ENCODE measurements around the gene RBM20.
A peak's percentile ranks its signal among the peaks of the same experiment; 100 is the strongest.

RBM20 gene

DNA sequence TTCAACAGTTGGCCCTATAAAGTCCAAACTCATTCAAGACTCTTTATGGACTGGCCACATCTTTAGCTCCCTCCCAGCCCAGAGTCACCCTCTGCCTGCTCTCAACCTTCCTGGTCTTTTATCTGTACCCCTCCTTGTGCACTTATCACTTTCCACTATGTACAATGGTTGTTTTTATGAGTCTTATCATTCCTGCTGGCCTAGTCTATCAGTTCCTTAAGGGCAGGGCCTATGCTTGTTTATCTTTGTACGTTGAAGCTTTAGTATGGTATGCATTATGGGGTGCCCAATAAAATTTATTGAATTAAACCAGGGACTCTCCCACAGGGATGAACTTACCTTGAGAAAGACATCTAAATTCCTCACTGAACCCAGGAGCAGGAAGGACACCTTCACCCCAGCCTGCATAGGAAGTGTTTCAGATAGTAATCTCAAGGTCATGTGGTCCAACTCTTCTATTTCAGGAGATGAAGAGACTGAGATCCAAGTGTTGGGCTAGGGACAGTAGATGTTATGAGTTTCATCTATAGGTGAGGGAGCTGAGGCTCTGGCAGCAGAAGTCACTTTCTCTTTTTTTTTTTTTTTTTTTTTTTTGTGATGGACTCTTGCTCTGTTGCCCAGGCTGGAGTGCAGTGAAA, 214.3 kb downstream of the RBM20 start:
- Histone ChIP-seq H3K4me1 (ENCODE audit: control insufficient read depth, insufficient read depth, low read length) (peaks cover 8% of the 10 kb centered on the region), H3K27me3 (ENCODE audit: control insufficient read depth in 1 of 2, insufficient read depth in 2 of 2, low read length in 2 of 2) (no peaks in the 10 kb centered on the region), H3K36me3 (ENCODE audit: control insufficient read depth in 2 of 2, insufficient read depth in 2 of 2, low read length in 2 of 2) (no peaks in the 10 kb centered on the region), H3K9ac (ENCODE audit: low read length in 2 of 2) (no peak overlapping the region), H3K4me3 (ENCODE audit: low read length in 2 of 2) (no peak overlapping the region), H3K27ac (ENCODE audit: low read length) (no peak overlapping the region), H3K9me3 (ENCODE audit: control insufficient read depth in 2 of 2, low read length in 2 of 2) (no peaks in the 10 kb centered on the region)

DNA sequence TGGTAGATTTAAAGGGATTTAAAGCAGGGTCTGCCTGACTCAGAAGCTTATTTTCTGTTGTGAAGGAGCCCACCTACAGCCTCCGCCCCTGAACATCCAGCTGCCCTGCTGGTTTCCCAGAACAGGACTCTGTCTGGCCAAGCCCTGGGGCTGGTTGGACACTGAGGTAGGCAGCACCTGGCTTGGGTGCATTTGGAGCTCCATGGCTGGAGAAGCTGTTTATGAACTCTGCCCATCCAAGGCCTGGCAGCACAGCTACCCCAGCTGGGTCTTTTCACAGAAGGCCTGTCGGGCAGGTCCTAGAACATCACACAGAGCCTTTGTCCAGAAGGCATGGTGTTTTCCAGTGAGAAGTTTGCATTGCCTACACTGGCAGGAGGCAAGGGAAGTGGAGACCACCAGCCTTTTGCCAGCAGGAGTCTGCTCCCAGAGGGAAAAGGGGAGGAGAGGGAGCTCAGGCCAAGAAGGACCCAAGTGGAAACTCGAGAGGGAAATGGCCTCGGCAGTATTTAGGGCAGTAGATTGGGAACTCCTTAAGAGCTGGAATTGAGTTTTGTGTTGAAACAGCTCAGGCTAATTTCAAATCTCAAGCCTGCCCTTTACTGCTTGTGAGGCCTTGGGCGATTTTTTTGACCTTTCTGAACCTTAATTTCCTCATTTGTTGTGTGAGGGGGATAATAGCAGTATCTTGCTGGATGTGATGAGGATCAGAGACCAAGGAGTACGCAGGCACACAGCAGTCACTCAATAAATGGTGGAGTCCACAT, 215.3 kb downstream of the RBM20 start:
- Histone ChIP-seq H3K4me1 (ENCODE audit: control insufficient read depth, insufficient read depth, low read length) (peaks cover 8% of the 10 kb centered on the region), H3K9ac (ENCODE audit: low read length in 2 of 2) (no peak overlapping the region), H3K9me3 (ENCODE audit: control insufficient read depth in 2 of 2, low read length in 2 of 2) (no peaks in the 10 kb centered on the region), H3K27me3 (ENCODE audit: control insufficient read depth in 1 of 2, insufficient read depth in 2 of 2, low read length in 2 of 2) (no peaks in the 10 kb centered on the region), H3K4me3 (ENCODE audit: low read length in 2 of 2) (no peak overlapping the region), H3K36me3 (ENCODE audit: control insufficient read depth in 2 of 2, insufficient read depth in 2 of 2, low read length in 2 of 2) (no peaks in the 10 kb centered on the region), H3K27ac (ENCODE audit: low read length) (no peak overlapping the region)

DNA sequence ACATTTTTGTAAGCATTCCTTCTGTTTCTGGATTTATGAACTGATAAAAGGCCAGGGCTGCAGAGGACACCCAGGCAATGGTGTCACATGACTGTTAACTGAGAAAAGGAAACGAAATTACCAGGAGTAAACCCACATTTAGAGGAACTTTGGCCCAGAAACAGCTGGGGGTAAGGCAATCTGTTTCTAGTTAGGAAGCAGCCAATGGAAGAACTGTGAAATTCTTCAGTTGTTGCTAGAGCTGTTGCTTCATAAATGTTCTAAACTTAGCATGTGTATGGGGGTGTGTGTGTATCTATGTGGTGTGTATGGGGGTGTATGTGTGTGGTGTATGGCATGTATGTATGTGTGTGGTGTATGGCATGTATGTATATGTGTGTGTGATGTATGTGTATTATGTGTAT, 215.8 kb downstream of the RBM20 start:
- Histone ChIP-seq H3K9me3 (ENCODE audit: control insufficient read depth in 2 of 2, low read length in 2 of 2) (no peaks in the 10 kb centered on the region), H3K9ac (ENCODE audit: low read length in 2 of 2) (no peak overlapping the region), H3K27me3 (ENCODE audit: control insufficient read depth in 1 of 2, insufficient read depth in 2 of 2, low read length in 2 of 2) (no peaks in the 10 kb centered on the region), H3K36me3 (ENCODE audit: control insufficient read depth in 2 of 2, insufficient read depth in 2 of 2, low read length in 2 of 2) (no peaks in the 10 kb centered on the region), H3K4me3 (ENCODE audit: low read length in 2 of 2) (no peak overlapping the region), H3K4me1 (ENCODE audit: control insufficient read depth, insufficient read depth, low read length) (peaks cover 9% of the 10 kb centered on the region), H3K27ac (ENCODE audit: low read length) (peak overlapping the region; percentile 31)

DNA sequence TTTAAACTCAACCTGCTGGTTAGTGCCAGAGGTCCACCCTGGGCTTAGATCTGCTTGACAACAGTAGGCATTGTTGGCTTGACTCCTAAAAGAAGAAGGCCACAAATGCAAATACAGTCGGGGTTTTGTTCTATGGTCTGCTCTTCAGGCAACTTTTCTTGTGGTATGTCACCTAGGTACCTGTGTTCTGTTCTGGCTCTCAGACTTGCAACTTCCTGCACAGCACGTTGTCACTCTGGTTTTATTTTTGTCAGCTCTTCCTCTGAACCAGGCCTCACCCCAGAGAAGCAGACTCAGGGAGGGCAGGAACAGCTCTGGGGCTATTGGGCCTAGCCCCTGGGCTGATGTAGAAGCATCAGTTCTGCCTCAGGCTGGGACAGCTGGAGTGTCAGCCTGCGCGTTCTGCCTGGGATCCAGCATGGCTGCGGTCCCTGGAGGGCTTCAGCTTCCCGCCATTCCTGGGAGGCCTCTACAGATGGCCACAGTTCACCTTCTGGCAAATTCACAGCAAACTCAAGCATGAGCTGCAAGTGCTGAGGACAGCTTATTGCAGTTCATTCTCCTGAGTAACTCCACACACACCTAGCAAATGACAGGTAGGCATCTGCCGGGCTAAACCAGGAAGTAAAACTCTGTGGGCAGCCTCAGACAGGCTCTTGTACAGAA, 216.6 kb downstream of the RBM20 start:
- Histone ChIP-seq H3K4me3 (ENCODE audit: low read length in 2 of 2) (no peak overlapping the region), H3K4me1 (ENCODE audit: control insufficient read depth, insufficient read depth, low read length) (peaks cover 12% of the 10 kb centered on the region), H3K27ac (ENCODE audit: low read length) (peak overlapping the region; percentile 31), H3K9me3 (ENCODE audit: control insufficient read depth in 2 of 2, low read length in 2 of 2) (no peaks in the 10 kb centered on the region), H3K27me3 (ENCODE audit: control insufficient read depth in 1 of 2, insufficient read depth in 2 of 2, low read length in 2 of 2) (no peaks in the 10 kb centered on the region), H3K36me3 (ENCODE audit: control insufficient read depth in 2 of 2, insufficient read depth in 2 of 2, low read length in 2 of 2) (no peaks in the 10 kb centered on the region), H3K9ac (ENCODE audit: low read length in 2 of 2) (no peak overlapping the region)

DNA sequence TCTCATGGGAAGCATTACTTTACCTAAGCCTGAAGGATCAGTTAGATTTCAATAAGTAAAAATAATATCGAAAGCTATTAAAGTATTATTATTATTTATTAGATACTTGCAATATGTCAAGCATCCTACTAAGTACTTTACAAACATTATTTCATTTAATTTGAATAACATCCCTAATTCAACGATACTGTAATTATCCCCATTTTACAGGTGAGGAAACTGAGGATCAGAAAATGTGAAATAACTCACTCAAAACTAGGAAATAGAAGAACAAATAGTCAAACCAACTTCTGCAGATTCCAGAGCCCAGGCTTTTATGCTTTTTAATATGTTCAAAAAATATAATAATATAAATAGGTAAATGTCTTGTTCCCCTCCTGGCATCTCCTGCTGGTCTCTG, 217.3 kb downstream of the RBM20 start:
- Histone ChIP-seq H3K27me3 (ENCODE audit: control insufficient read depth in 1 of 2, insufficient read depth in 2 of 2, low read length in 2 of 2) (no peaks in the 10 kb centered on the region), H3K9ac (ENCODE audit: low read length in 2 of 2) (no peak overlapping the region), H3K4me3 (ENCODE audit: low read length in 2 of 2) (no peak overlapping the region), H3K4me1 (ENCODE audit: control insufficient read depth, insufficient read depth, low read length) (peaks cover 14% of the 10 kb centered on the region), H3K27ac (ENCODE audit: low read length) (no peak overlapping the region), H3K9me3 (ENCODE audit: control insufficient read depth in 2 of 2, low read length in 2 of 2) (no peaks in the 10 kb centered on the region), H3K36me3 (ENCODE audit: control insufficient read depth in 2 of 2, insufficient read depth in 2 of 2, low read length in 2 of 2) (no peaks in the 10 kb centered on the region)

DNA sequence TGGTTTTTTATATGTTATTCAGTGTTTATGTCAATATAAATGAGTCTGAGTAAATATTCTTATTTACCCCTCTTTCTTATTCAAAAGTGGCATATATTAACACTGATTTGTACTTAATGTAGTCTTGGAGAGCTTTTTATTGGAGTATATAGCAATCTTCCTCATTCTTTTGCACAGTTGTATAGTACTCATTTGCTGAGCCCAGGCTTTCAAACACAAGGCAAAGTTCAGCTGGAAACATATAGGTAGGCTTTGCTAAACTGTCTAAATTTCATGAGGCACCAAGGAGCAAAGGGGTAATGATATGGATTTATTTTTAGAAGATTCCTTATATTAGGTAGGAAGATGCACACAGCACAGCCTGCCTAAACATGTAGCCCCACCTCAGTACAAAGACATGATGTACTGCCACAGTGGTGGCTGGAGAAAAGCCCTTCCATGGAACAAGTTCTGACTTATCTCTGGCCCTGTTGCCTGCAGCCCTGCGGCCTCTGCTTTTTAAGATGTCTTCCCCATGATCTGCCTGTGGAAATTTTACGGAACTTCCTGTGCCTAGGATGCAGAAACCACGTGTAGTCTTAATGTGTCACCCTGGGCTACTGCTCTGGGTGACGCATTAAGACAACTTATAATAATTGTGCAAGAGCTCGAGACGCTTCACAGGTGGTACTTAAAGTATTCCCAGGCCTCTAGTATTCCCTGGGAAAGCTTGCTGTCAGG, 218.0 kb downstream of the RBM20 start:
- Histone ChIP-seq H3K9me3 (ENCODE audit: control insufficient read depth in 2 of 2, low read length in 2 of 2) (no peaks in the 10 kb centered on the region), H3K36me3 (ENCODE audit: control insufficient read depth in 2 of 2, insufficient read depth in 2 of 2, low read length in 2 of 2) (no peaks in the 10 kb centered on the region), H3K9ac (ENCODE audit: low read length in 2 of 2) (no peak overlapping the region), H3K27ac (ENCODE audit: low read length) (no peak overlapping the region), H3K4me1 (ENCODE audit: control insufficient read depth, insufficient read depth, low read length) (peaks cover 14% of the 10 kb centered on the region), H3K4me3 (ENCODE audit: low read length in 2 of 2) (no peak overlapping the region), H3K27me3 (ENCODE audit: control insufficient read depth in 1 of 2, insufficient read depth in 2 of 2, low read length in 2 of 2) (no peaks in the 10 kb centered on the region)

DNA sequence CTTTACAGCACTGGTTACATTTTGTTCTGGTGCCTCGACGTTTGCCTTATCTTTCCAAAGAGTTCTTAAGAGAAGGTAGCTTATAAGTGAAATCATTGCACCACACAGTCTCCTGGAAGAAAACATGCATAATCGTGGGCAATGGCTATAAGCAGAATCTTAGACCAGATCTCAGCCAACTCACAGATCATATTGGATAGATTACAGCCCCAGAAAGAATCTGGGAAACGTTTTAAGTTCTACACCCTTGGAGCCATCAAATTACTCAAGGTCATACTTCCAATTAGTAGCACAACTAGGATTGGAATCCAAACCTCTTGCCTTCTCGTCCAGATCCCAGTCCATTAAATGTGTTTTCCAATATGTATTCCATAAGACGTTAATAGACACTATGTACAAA, 218.8 kb downstream of the RBM20 start:
- H3K9ac ChIP-seq (ENCODE audit: low read length in 2 of 2): no peak overlapping the region
- peaks cover 14% of the 10 kb centered on the region for H3K4me1 ChIP-seq (ENCODE audit: control insufficient read depth, insufficient read depth, low read length)
- no peaks in the 10 kb centered on the region for H3K9me3 ChIP-seq (ENCODE audit: control insufficient read depth in 2 of 2, low read length in 2 of 2)
- no peaks in the 10 kb centered on the region for H3K27me3 ChIP-seq (ENCODE audit: control insufficient read depth in 1 of 2, insufficient read depth in 2 of 2, low read length in 2 of 2)
- H3K36me3 ChIP-seq (ENCODE audit: control insufficient read depth in 2 of 2, insufficient read depth in 2 of 2, low read length in 2 of 2): no peaks in the 10 kb centered on the region
- no peak overlapping the region for H3K4me3 ChIP-seq (ENCODE audit: low read length in 2 of 2)
- H3K27ac ChIP-seq (ENCODE audit: low read length): no peak overlapping the region

DNA sequence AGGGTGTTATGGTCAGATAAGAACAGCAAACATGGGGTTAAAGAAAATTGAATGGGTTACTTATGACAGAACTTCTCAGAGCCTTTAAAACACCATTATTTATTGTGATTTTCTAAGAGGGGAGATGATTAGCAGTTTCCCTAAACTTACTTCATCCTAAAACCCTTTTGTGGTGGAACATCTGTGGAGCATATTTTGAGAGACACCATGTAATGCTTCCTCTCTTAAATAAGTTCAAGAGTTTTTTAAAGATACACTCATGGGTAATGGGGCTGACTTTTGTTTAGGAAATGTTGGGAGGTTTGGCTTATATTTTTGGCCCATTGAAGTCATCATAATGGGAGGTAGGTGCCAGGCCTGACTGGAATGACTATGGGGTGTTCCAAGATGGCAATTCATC, 219.2 kb downstream of the RBM20 start:
- Histone ChIP-seq H3K9me3 (ENCODE audit: control insufficient read depth in 2 of 2, low read length in 2 of 2) (no peaks in the 10 kb centered on the region), H3K27ac (ENCODE audit: low read length) (no peak overlapping the region), H3K36me3 (ENCODE audit: control insufficient read depth in 2 of 2, insufficient read depth in 2 of 2, low read length in 2 of 2) (no peaks in the 10 kb centered on the region), H3K4me3 (ENCODE audit: low read length in 2 of 2) (no peak overlapping the region), H3K4me1 (ENCODE audit: control insufficient read depth, insufficient read depth, low read length) (peaks cover 14% of the 10 kb centered on the region), H3K9ac (ENCODE audit: low read length in 2 of 2) (no peak overlapping the region), H3K27me3 (ENCODE audit: control insufficient read depth in 1 of 2, insufficient read depth in 2 of 2, low read length in 2 of 2) (no peaks in the 10 kb centered on the region)

DNA sequence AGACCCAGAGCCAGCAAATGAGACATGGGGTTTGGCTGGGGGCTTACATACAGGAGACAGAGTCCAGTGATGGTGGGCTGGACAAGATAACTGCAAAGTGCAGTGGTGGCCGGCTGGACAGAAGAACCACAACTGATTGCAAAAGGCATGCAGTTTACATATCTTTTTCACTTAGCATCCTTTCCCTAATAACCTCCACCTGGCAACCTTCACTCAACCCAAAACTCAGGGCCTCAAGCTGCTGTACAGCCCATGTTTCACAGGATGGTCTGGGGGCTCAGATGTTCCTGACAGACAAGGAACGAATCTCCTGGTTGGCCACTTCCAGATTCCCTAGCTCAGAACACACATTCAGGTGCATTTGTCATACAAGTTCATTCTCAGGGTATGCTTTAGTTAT, 219.8 kb downstream of the RBM20 start:
- Histone ChIP-seq H3K9me3 (ENCODE audit: control insufficient read depth in 2 of 2, low read length in 2 of 2) (no peaks in the 10 kb centered on the region), H3K9ac (ENCODE audit: low read length in 2 of 2) (no peak overlapping the region), H3K36me3 (ENCODE audit: control insufficient read depth in 2 of 2, insufficient read depth in 2 of 2, low read length in 2 of 2) (no peaks in the 10 kb centered on the region), H3K27ac (ENCODE audit: low read length) (no peak overlapping the region), H3K4me3 (ENCODE audit: low read length in 2 of 2) (no peak overlapping the region), H3K27me3 (ENCODE audit: control insufficient read depth in 1 of 2, insufficient read depth in 2 of 2, low read length in 2 of 2) (no peaks in the 10 kb centered on the region), H3K4me1 (ENCODE audit: control insufficient read depth, insufficient read depth, low read length) (peaks cover 14% of the 10 kb centered on the region)

DNA sequence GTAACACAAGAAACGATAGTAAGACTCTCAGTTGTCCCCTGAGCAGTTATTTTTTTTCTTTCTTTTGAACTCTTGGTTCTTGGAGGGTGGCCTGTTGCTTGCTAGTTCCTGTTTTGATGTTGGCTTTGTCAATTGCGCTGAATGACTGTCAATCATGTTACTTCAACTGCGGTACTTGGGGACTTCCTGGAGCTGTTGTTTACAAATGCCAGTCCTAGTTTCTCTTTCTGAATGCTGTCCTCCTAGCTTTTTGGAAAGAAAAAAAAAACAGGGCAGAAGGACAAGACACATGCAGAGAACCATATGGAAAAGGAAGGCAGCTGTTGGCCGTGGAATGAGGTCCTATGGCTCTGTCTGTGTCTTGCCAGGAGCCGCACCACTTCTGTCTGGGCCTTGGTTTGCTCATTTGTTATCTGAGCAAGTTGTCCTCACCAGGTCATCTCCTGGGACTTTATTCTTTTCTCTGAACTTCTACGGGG, 220.6 kb downstream of the RBM20 start:
- H3K27ac ChIP-seq (ENCODE audit: low read length): peak overlapping the region; percentile 6
- no peak overlapping the region for H3K4me3 ChIP-seq (ENCODE audit: low read length in 2 of 2)
- H3K9ac ChIP-seq (ENCODE audit: low read length in 2 of 2): no peak overlapping the region
- H3K36me3 ChIP-seq (ENCODE audit: control insufficient read depth in 2 of 2, insufficient read depth in 2 of 2, low read length in 2 of 2): no peaks in the 10 kb centered on the region
- no peaks in the 10 kb centered on the region for H3K9me3 ChIP-seq (ENCODE audit: control insufficient read depth in 2 of 2, low read length in 2 of 2)
- peaks cover 11% of the 10 kb centered on the region for H3K4me1 ChIP-seq (ENCODE audit: control insufficient read depth, insufficient read depth, low read length)
- H3K27me3 ChIP-seq (ENCODE audit: control insufficient read depth in 1 of 2, insufficient read depth in 2 of 2, low read length in 2 of 2): no peaks in the 10 kb centered on the region
